Thymus (tissue), 11 donors: ENCODE data around the gene LRP1B. TPM values are rescaled to one million over a fixed set of nuclear protein-coding genes. Genes with fewer than 3 reads are reported as not detected.
"Not testable (repeated sequence)": the region's sequence is repeated elsewhere in the genome, so short reads cannot be mapped to it uniquely, and the experiment has no call there.

Experiments
- DNase-seq, 9 donors: peaks; one replicate each; pipeline ENCODE4 v3.0.0-alpha.2; 2013; ENCODE audit warnings: low spot score in 9 of 9, low read depth in 6 of 9, missing footprints in 1 of 9
- H3K27ac ChIP-seq, 2 donors: one replicate each; pipeline ENCODE4 v1.5.1; 2013; ENCODE audit warnings: control low read depth in 1 of 2, low read depth in 1 of 2, low read length in 1 of 2, mild to moderate bottlenecking in 1 of 2, moderate library complexity in 1 of 2
- H3K27me3 ChIP-seq, 2 donors: one replicate each; pipeline ENCODE4 v1.5.1; 2013; ENCODE audit warnings: low read length in 1 of 2; ENCODE audit not compliant: control insufficient read depth in 2 of 2, insufficient read depth in 1 of 2
- H3K36me3 ChIP-seq, 2 donors: one replicate each; pipeline ENCODE4 v1.5.1; 2013; ENCODE audit warnings: low read length in 1 of 2, mild to moderate bottlenecking in 1 of 2, moderate library complexity in 1 of 2; ENCODE audit not compliant: control insufficient read depth in 2 of 2, insufficient read depth in 2 of 2
- H3K4me1 ChIP-seq, 2 donors: one replicate each; pipeline ENCODE4 v1.5.1; 2013; ENCODE audit warnings: low read length in 2 of 2; ENCODE audit not compliant: control insufficient read depth in 2 of 2, insufficient read depth in 2 of 2
- H3K4me3 ChIP-seq, 2 donors: one replicate each; pipeline ENCODE4 v1.5.1; 2013; ENCODE audit warnings: low read length in 2 of 2, control low read depth in 1 of 2, mild to moderate bottlenecking in 1 of 2
- H3K9me3 ChIP-seq, 2 donors: one replicate each; pipeline ENCODE4 v1.5.1; 2013; ENCODE audit warnings: low read length in 1 of 2, mild to moderate bottlenecking in 1 of 2; ENCODE audit not compliant: control insufficient read depth in 2 of 2, insufficient read depth in 1 of 2
- WGBS: extraction: QIAGEN DNeasy Blood & Tissue Kit; methylation state at CpG from one replicate; pipeline ENCODE4 v1.1.7; 2013; 5-methylcytosine and 5-hydroxymethylcytosine counted together
- polyA plus RNA-seq: library from polyadenylated mRNA; stranded (reverse); fragments of 200-250 nt; gene quantifications from one replicate; pipeline ENCODE4 v1.2.3, GENCODE V29; 2013
- total RNA-seq: library from RNA; stranded (reverse); fragments of 120-200 nt; gene quantifications from one replicate; pipeline ENCODE4 v1.2.4, GENCODE V29; 2013
- donor health status: healthy.

The LRP1B gene
- total and polyA plus RNA-seq, 2 donors: 0.18 to 0.28 TPM

DNA sequence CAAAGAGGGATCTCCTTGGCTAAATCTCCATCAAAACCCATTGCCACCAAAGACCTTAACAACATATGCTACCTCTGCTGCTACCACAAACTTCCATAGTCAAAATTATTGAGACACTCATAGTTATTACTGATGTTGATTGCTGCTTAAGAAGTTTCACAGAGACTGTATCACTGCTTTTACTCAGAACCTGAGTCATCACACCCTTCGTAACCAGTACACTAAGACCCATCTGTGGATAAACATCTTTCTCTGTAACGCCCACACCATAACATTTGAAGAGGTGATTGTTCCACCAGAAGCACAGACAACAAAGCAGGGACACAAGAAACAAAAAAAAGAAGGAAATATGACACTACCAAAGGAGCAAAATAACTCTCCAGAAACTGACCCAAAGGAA is 1563.1 kb downstream of the LRP1B start:
- Histone ChIP-seq H3K36me3 (no peaks in the 10 kb centered on the region), H3K4me1 (no peaks in the 10 kb centered on the region), H3K27ac (no peak overlapping the region), H3K4me3 (no peak overlapping the region), H3K27me3 (no peaks in the 10 kb centered on the region), H3K9me3 (no peaks in the 10 kb centered on the region)
- WGBS: 89% methylated on average over 2 of the region's 2 CpGs
- DNase-seq: no peak

DNA sequence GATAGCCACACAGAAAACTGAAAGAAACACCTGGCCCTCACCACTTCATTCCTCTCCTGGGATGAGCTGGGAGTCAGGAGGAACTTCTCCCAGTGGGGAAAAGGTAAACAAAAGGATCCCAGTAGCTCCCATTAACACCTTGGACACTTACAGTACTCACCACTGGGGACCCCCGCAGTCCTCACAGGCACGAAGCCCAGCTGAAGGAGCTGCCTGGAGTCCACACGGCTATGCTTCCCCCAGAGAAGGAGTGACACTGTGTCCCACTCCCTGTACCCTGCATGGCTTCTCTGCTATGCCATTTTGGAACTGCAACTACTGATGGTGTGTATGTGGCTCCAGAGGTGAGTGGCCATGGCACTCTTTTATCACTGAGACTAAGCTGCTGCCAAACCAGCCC is 1565.1 kb downstream of the LRP1B start:
- no peak for DNase-seq
- H3K27ac ChIP-seq: no peak overlapping the region
- no peak overlapping the region for H3K4me3 ChIP-seq
- H3K27me3 ChIP-seq: no peaks in the 10 kb centered on the region
- H3K36me3 ChIP-seq: no peaks in the 10 kb centered on the region
- 88% methylated on average over 3 of the region's 3 CpGs for WGBS
- H3K4me1 ChIP-seq: no peaks in the 10 kb centered on the region
- no peaks in the 10 kb centered on the region for H3K9me3 ChIP-seq

DNA sequence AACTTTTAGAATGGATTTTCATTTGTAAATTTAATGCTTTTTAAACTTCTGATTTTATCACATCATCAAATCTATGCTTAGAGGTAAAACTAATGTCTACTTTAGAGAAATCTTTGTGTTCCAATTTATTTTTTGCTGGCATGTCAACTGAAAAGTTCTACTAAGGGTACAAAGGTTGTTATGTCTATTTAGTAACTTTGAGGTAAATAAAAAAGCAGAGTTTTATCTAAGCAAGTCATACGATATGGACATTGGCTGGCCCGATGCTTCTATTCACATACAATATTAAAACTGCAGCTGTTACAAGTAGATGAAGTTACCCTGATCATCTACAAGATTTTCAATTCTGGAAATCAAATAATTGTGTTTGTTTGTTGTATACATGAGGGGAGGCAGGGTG is 1575.1 kb downstream of the LRP1B start:
- Histone ChIP-seq H3K9me3 (no peaks in the 10 kb centered on the region), H3K4me3 (no peak overlapping the region), H3K27ac (no peak overlapping the region), H3K4me1 (no peaks in the 10 kb centered on the region), H3K36me3 (no peaks in the 10 kb centered on the region), H3K27me3 (no peaks in the 10 kb centered on the region)
- DNase-seq: no peak
- 96% methylated on average over 2 of the region's 2 CpGs for WGBS

DNA sequence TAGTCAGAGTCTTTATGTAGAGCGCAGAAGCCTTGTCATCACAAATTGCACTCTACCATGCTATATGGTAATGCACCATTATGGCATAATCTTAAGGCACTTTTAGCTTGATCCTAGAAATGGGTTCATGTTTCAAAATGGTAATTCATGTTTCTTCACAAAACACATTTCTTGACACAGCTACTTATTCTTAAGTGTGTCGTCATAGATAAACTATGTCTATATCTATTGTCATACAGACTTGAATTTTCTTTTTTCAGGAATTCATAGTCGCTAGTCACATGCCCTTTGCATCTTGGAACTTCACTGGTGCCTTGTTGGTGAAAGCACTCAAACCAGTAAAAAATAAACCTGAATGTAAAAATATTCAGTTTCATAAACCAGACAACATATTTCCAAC is 1578.2 kb downstream of the LRP1B start:
- H3K4me1 ChIP-seq: no peaks in the 10 kb centered on the region
- DNase-seq: no peak
- WGBS: 96% methylated on average over 3 of the region's 3 CpGs
- H3K27ac ChIP-seq: no peak overlapping the region
- H3K36me3 ChIP-seq: no peaks in the 10 kb centered on the region
- no peak overlapping the region for H3K4me3 ChIP-seq
- no peaks in the 10 kb centered on the region for H3K27me3 ChIP-seq
- H3K9me3 ChIP-seq: no peaks in the 10 kb centered on the region

DNA sequence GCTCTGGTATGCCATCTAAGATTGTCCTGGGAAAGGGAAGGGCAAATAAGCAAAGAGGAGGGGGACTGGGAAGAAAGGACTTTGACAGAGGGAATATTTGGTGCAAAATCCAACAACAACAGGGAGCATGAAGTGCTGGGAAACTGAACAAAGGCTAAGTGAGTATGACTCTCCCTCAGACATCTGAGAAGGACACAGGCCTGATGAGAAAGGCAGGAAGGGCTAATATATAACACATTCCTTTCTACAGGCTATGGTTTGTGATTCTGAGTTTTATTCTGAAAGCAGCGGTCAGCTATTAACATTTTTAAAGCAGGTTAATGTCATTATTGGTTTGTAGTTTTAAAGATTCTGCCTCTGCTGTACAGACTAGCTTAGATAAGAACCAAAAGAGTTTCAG is 1579.5 kb downstream of the LRP1B start:
- Histone ChIP-seq H3K9me3 (no peaks in the 10 kb centered on the region), H3K27me3 (no peaks in the 10 kb centered on the region), H3K4me3 (no peak overlapping the region), H3K36me3 (no peaks in the 10 kb centered on the region), H3K27ac (no peak overlapping the region), H3K4me1 (no peaks in the 10 kb centered on the region)
- WGBS: 86% methylated on average over 1 of the region's 1 CpG
- DNase-seq: no peak

DNA sequence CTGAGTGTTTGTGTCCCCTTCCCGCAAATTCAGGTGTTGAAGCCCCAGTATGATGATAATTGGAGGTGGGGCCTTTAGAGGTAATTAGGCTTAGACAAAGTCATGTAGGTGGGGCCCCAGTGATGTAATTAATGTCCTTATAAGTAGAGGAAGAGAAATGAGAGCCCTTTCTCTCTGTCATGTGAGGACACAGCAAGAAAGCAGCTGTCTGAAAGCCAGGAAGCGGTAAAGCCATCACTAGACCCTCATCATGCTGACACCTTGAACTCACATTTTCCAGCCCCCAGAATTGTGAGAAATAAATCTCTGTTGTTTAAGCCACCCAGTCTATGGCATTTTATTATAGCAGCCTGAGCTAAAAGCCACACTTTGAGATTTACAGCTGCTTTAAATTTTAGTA is 1580.0 kb downstream of the LRP1B start:
- H3K27me3 ChIP-seq: no peaks in the 10 kb centered on the region
- 95% methylated on average over 2 of the region's 2 CpGs for WGBS
- no peaks in the 10 kb centered on the region for H3K36me3 ChIP-seq
- H3K27ac ChIP-seq: no peak overlapping the region
- no peak for DNase-seq
- no peaks in the 10 kb centered on the region for H3K4me1 ChIP-seq
- no peak overlapping the region for H3K4me3 ChIP-seq
- H3K9me3 ChIP-seq: no peaks in the 10 kb centered on the region

DNA sequence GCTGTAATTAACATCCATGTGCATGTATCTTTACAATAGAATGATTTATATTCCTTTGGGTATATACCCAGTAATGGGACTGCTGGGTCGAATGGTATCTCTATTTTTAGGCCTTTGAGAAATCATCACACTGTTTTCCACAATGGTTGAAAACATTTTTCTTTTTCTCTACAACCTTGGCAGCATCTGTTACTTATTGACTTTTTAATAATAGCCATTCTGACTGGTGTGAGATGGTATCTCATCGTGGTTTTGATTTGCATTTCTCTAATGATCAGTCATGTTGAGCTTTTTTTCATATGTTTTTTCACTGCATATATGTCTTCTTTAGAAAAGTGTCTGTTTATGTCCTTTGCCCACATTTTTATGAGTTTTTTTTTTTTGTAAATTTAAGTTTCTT is 1586.0 kb downstream of the LRP1B start:
- not testable (repeated sequence) for H3K27me3 ChIP-seq, H3K36me3 ChIP-seq, H3K4me1 ChIP-seq, H3K27ac ChIP-seq, H3K9me3 ChIP-seq, DNase-seq, H3K4me3 ChIP-seq
- WGBS: 84% methylated on average over 2 of the region's 2 CpGs

DNA sequence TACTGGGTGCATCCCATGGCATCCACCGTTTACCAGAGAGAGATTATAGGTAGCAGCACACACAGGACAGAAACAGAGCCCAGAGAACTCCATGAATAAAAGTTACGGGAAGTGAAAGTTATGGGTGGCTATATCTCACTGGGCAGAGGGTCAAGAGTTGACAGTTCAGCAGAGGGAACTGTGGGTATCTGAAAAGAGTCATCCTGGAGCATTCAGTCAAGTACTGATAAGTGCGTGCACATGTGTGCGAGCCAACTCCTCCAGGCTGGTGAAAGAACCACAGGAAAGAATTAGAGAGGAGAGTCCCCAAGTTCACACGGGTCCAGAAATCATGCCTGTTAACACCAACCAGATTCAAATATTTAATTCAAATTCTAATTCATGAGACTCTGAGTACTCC is 1588.2 kb downstream of the LRP1B start:
- Histone ChIP-seq H3K9me3 (no peaks in the 10 kb centered on the region), H3K27me3 (no peaks in the 10 kb centered on the region), H3K4me3 (no peak overlapping the region), H3K27ac (no peak overlapping the region), H3K36me3 (no peaks in the 10 kb centered on the region), H3K4me1 (no peaks in the 10 kb centered on the region)
- no peak for DNase-seq
- WGBS: 92% methylated on average over 5 of the region's 5 CpGs

DNA sequence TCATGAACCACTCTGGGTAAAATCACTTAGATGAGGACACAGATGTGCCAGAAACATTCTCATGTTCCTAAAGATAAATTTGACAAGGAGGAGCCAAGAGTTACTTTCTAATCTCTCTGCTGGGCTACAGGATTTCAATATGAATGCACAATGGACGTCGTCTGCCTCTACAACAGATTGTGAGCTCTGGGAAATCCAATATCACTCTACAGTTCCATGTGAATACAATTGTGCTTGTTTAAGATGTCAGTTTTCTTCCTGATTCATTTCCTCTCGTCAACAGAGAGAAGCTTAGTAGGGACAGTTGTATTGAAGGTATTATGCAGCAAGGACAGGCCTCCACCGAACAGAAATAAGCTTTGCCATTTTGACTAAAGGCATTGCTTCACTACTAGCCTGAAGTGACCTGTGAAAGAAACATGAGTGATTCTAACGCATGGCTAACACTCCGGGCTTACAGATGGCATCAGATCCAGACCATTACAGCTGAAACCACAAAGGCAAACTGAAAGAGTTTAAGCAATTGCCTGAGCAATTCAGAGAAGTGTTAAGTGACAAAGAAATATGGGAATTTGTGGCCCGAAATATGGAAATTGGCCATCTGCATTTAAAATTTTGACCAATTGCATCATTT is 1591.5 kb downstream of the LRP1B start:
- Histone ChIP-seq H3K36me3 (no peaks in the 10 kb centered on the region), H3K27ac (no peak overlapping the region), H3K4me1 (no peaks in the 10 kb centered on the region), H3K9me3 (no peaks in the 10 kb centered on the region), H3K4me3 (no peak overlapping the region), H3K27me3 (no peaks in the 10 kb centered on the region)
- DNase-seq: no peak
- 85% methylated on average over 7 of the region's 7 CpGs for WGBS

DNA sequence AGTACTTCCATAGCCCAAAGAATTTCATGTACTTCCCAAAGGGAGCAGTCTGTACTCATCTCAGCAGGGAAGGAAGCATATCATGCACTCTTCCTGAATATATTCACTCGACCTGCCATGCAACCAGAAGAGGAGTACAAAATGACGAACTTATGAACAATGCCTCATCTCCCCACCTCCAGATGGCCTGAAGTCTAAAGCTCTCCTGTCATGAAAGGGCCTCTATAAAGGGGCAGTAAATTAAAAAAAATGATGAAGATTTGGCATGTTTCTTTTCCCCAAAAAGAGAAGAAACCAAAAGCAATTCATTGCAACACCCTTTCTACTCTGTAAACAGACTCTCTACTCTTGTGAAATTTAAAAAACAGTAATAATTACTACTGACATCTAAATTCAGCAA is 1601.1 kb downstream of the LRP1B start:
- H3K27me3 ChIP-seq: no peaks in the 10 kb centered on the region
- no peaks in the 10 kb centered on the region for H3K9me3 ChIP-seq
- WGBS: 79% methylated on average over 2 of the region's 2 CpGs
- H3K4me1 ChIP-seq: no peaks in the 10 kb centered on the region
- H3K4me3 ChIP-seq: no peak overlapping the region
- DNase-seq: no peak
- no peaks in the 10 kb centered on the region for H3K36me3 ChIP-seq
- H3K27ac ChIP-seq: no peak overlapping the region
